OCI-LY1 (cell line): ENCODE results near the gene STAU1.
"Not testable (repeated sequence)": the region's sequence is repeated elsewhere in the genome, so short reads cannot be mapped to it uniquely, and the experiment has no call there.

Experiments
- H2AFZ ChIP-seq: fragments of 200-600 bp; sonication (generic), shearing (Covaris generic); 2 replicates; pipeline ENCODE4 v1.6.0; 2014; ENCODE audit warnings: antibody characterized with exemption, mild to moderate bottlenecking, low read length
- H3F3A ChIP-seq: fragments of 200-600 bp; sonication (generic), shearing (Covaris generic); 2 replicates; pipeline ENCODE4 v1.6.0; 2014; ENCODE audit warnings: mild to moderate bottlenecking, antibody characterized with exemption, low read length, moderate library complexity; ENCODE audit not compliant: insufficient read depth
- H3K27ac ChIP-seq: fragments of 200-600 bp; sonication (generic); 2 replicates; pipeline ENCODE4 v1.5.1; 2014; ENCODE audit warnings: low read length, mixed run types, mild to moderate bottlenecking, low read depth; ENCODE audit not compliant: poor library complexity, severe bottlenecking
- H3K27me3 ChIP-seq: fragments of 200-600 bp; sonication (generic); 2 replicates; pipeline ENCODE4 v1.6.0; 2014; ENCODE audit warnings: antibody characterized with exemption, mild to moderate bottlenecking, low read length, moderate library complexity; ENCODE audit not compliant: insufficient read depth
- H3K36me3 ChIP-seq: fragments of 200-600 bp; sonication (generic); 2 replicates; pipeline ENCODE4 v1.6.1; 2014; ENCODE audit warnings: mild to moderate bottlenecking, antibody characterized with exemption, low read length, moderate library complexity, mixed read lengths; ENCODE audit not compliant: insufficient read depth
- H3K4me1 ChIP-seq: fragments of 200-600 bp; sonication (generic); 2 replicates; pipeline ENCODE4 v1.5.1; 2014; ENCODE audit warnings: mild to moderate bottlenecking, low read length, moderate library complexity; ENCODE audit not compliant: insufficient read depth, severe bottlenecking
- H3K4me2 ChIP-seq: fragments of 200-600 bp; sonication (generic), shearing (Covaris generic); 2 replicates; pipeline ENCODE4 v1.6.1; 2014; ENCODE audit warnings: low read length
- H3K4me3 ChIP-seq: fragments of 200-600 bp; sonication (generic); 2 replicates; pipeline ENCODE4 v1.5.1; 2014; ENCODE audit warnings: low read length, low read depth, mild to moderate bottlenecking, mixed read lengths; ENCODE audit not compliant: poor library complexity, severe bottlenecking
- H3K79me2 ChIP-seq: fragments of 200-600 bp; shearing (Covaris generic); 2 replicates; pipeline ENCODE4 v1.6.1; 2016; ENCODE audit warnings: mixed run types, low read length, mixed read lengths; ENCODE audit not compliant: insufficient read depth
- H3K9ac ChIP-seq: fragments of 200-600 bp; sonication (generic), shearing (Covaris generic); 2 replicates; pipeline ENCODE4 v1.6.1; 2014; ENCODE audit warnings: mild to moderate bottlenecking, low read length, mixed read lengths
- H3K9me2 ChIP-seq: fragments of 200-600 bp; sonication (generic), shearing (Covaris generic); 2 replicates; pipeline ENCODE4 v1.6.1; 2014; ENCODE audit warnings: low read depth, mild to moderate bottlenecking, low read length, mixed read lengths
- H3K9me3 ChIP-seq: fragments of 200-600 bp; shearing (Covaris generic); 2 replicates; pipeline ENCODE4 v1.6.1; 2014; ENCODE audit warnings: low read length, mixed read lengths
- H4K20me1 ChIP-seq: fragments of 200-600 bp; sonication (generic), shearing (Covaris generic); 2 replicates; pipeline ENCODE4 v1.6.0; 2016; ENCODE audit warnings: mild to moderate bottlenecking, low read length; ENCODE audit not compliant: insufficient read depth
- EZH2 ChIP-seq: fragments of 200-600 bp; sonication (generic), shearing (Covaris generic); IDR thresholded peaks from 2 replicates; pipeline ENCODE4 v1.8.0; 2017; ENCODE audit warnings: borderline replicate concordance, mixed run types, mild to moderate bottlenecking, antibody characterized with exemption, low read length, moderate library complexity, mixed read lengths
- TF ChIP-seq, protein P1 (sequence below): fragments of 200-600 bp; sonication (generic), shearing (Covaris generic); IDR thresholded peaks from 2 replicates; pipeline ENCODE4 v1.5.1; 2017; ENCODE audit warnings: mild to moderate bottlenecking, antibody characterized with exemption, low read length, moderate library complexity, mixed read lengths

Gene STAU1

DNA sequence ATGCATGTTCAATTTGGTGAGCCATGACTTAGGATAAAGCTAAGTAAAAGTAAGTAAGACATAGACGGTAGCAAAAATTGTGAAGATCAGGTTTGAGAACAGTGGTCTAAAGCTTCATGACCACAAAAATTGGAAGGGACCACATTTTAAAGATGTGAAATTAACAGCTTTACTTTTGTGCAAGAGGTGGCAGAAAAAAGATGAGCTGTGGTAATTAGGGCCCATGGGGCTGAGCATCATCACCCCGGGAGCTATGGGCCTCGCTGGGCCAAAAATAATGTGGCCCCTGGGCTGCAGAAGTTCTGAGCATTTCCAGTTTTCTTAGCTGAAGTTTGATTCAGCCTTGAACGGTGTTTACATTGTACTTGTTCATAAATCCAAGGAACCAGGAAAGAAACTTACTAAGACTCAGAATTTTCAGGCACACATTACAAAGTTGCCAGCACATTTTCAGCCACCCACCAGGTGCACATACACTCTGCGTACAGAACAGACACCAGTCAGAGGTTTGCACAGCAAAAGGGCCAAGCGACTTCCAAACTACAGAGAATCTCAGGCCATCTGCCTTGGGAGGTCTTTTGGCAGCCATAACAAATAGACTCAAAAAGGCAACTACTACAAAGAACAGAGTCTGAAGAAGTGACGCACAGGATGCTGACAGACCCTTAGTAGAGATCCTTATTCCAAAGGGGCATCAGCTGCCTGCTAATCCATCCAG, 84.3 kb downstream of the STAU1 start:
- H3K36me3 ChIP-seq: peaks cover 67% of the 10 kb centered on the region

DNA sequence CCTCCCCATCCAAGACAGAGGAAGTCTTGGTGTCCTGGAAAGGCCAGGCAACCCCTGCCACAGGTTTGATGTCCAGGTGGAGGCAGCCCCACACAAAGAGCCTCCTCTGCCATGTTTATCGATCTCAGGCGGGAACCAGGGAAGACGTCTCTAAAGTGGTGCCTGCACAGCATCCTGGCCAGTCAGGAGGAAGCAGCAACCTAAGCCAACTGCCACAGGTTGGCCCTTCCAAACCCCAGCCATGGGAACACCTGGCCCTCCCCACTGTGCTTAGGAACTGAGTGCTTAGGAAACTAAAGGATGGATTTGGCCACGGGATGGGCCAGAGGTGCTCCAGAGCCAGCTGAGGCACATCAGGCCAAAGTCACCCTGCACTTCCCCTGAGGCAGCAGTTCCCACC, 85.1 kb downstream of the STAU1 start:
- Histone ChIP-seq H3K9ac (no peak overlapping the region), H3F3A (no peaks in the 10 kb centered on the region), H3K27ac (no peak overlapping the region), H3K9me3 (no peaks in the 10 kb centered on the region), H3K79me2 (no peaks in the 10 kb centered on the region), H3K27me3 (no peaks in the 10 kb centered on the region), H3K4me2 (no peak overlapping the region), H2AFZ (no peak overlapping the region), H3K36me3 (peaks cover 75% of the 10 kb centered on the region), H4K20me1 (no peaks in the 10 kb centered on the region), H3K9me2 (no peaks in the 10 kb centered on the region), H3K4me3 (no peak overlapping the region), H3K4me1 (no peaks in the 10 kb centered on the region)
- no peak for TF ChIP-seq EZH2
- TF ChIP-seq, protein P1, sequence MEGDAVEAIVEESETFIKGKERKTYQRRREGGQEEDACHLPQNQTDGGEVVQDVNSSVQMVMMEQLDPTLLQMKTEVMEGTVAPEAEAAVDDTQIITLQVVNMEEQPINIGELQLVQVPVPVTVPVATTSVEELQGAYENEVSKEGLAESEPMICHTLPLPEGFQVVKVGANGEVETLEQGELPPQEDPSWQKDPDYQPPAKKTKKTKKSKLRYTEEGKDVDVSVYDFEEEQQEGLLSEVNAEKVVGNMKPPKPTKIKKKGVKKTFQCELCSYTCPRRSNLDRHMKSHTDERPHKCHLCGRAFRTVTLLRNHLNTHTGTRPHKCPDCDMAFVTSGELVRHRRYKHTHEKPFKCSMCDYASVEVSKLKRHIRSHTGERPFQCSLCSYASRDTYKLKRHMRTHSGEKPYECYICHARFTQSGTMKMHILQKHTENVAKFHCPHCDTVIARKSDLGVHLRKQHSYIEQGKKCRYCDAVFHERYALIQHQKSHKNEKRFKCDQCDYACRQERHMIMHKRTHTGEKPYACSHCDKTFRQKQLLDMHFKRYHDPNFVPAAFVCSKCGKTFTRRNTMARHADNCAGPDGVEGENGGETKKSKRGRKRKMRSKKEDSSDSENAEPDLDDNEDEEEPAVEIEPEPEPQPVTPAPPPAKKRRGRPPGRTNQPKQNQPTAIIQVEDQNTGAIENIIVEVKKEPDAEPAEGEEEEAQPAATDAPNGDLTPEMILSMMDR: no peak

More for the DNA sequence above, 84.3 kb downstream of the STAU1 start:
- Histone ChIP-seq H3K9me2 (no peaks in the 10 kb centered on the region), H3K9me3 (no peaks in the 10 kb centered on the region), H3K27ac (no peak overlapping the region), H3F3A (no peaks in the 10 kb centered on the region), H3K4me2 (no peak overlapping the region), H4K20me1 (no peaks in the 10 kb centered on the region), H3K27me3 (no peaks in the 10 kb centered on the region), H3K9ac (no peak overlapping the region), H3K4me3 (no peak overlapping the region), H3K79me2 (no peaks in the 10 kb centered on the region), H3K4me1 (no peaks in the 10 kb centered on the region), H2AFZ (no peak overlapping the region)
- TF ChIP-seq, protein P1: no peak
- no peak for TF ChIP-seq EZH2

DNA sequence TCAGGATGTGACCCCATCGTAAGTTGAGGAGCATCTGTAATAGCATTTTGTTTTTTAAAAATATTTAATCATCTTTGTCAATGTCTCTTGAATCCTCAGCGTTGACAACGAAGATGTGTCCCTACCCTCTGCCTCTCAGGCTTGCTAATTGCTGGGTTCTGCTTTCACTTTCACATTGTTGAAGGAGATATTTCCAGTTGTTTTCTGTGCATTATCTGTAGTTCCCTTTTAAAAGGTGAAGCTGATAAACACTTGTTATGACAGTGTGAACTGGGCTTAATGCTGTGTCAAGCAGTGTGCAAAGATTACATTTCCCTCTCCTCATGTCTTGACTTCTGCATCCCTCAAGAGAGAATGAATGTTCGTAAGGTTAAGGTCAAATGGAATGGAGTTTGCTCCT, 87.2 kb downstream of the STAU1 start:
- no peaks in the 10 kb centered on the region for H3K27me3 ChIP-seq
- H3K4me2 ChIP-seq: no peak overlapping the region
- H3K4me3 ChIP-seq: no peak overlapping the region
- H4K20me1 ChIP-seq: no peaks in the 10 kb centered on the region
- H3K4me1 ChIP-seq: no peaks in the 10 kb centered on the region
- no peaks in the 10 kb centered on the region for H3K9me2 ChIP-seq
- H3F3A ChIP-seq: no peaks in the 10 kb centered on the region
- H3K27ac ChIP-seq: no peak overlapping the region
- H3K9ac ChIP-seq: no peak overlapping the region
- peaks cover 86% of the 10 kb centered on the region for H3K36me3 ChIP-seq
- no peak overlapping the region for H2AFZ ChIP-seq
- no peaks in the 10 kb centered on the region for H3K9me3 ChIP-seq
- TF ChIP-seq, protein P1: no peak
- TF ChIP-seq EZH2: no peak
- no peaks in the 10 kb centered on the region for H3K79me2 ChIP-seq

DNA sequence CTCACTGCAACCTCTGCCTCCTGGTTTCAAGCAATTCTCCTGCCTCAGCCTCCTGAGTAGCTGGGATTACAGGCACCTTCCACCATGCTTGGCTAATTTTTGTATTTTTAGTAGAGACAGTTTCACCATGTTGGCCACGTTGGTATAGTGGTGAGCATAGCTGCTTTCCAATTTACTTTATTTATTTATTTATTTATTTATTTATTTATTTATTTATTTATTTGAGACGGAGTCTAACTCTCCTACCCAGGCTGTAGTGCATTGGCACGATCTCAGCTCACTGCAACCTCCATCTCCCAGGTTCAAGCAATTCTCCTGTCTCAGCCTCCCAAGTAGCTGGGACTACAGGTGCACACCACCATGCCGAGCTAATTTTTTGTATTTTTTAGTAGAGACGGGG, 87.8 kb downstream of the STAU1 start:
- H3K4me2 ChIP-seq, H4K20me1 ChIP-seq, H3K4me3 ChIP-seq, H3K79me2 ChIP-seq, H3F3A ChIP-seq, H3K9ac ChIP-seq, H3K4me1 ChIP-seq, H3K9me3 ChIP-seq, H3K27ac ChIP-seq, H3K27me3 ChIP-seq, H3K9me2 ChIP-seq, H2AFZ ChIP-seq: not testable (repeated sequence)
- H3K36me3 ChIP-seq: peaks cover 88% of the 10 kb centered on the region
